ENCODE data around the gene TFB1M.
"Not testable (repeated sequence)": the region's sequence is repeated elsewhere in the genome, so short reads cannot be mapped to it uniquely, and the experiment has no call there.

TFB1M gene

DNA sequence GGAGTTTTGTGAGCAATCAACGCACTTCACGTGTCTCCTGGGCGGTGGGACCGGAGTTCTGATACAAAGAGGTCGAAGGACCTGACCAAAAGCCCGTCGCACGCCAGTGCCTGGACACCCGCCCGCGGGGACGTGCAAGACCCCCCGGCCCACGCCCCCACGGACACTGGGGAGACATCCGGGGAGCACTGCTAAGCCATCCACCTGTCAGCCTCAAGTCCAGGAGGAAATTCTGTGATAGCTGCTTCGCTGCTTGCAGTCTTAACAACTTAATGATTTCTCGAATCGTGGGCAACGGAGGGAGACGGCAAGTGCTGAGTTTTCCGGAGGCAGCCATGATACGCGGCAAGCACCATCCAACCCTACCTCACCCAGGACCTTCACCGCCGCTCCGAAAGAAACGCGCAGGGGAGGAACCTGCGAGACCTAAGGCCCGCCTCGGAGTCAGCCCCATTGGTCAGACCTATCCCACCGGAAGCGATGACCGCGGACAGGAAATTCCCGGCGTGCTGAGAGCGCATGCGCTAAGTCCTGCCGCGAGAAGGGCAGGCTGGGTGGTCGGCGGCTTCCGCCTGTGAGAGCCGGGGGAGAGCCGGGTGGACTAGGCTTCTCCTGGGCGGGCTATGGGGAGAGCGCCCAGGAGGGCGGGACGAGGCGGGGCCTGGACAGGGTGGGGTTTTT lies at the start of gene TFB1M:
TSS of gene TFB1M (minus strand) at position 393 of the 681 bp plus-strand sequence. CDS start at position 337, 56 bp downstream.
- in situ Hi-C loops (cut with MboI; ENCODE audit: low sequenced_read_pairs) = no loop called here

DNA sequence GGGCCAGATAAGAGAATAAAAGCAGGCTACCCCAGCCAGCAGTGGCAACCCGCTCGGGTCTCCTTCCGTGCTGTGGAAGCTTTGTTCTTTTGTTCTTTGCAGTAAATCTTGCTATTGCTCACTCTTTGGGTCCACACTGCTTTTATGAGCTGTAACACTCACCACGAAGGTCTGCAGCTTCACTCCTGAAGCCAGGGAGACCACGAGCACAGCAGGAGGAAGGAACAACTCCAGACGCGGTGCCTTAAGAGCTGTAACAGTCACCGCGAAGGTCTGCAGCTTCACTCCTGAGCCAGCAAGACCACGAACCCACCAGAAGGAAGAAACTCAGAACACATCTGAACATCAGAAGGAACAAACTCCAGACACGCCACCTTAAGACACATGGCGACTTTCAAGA lies 49.7 kb upstream of the TFB1M start:
- in situ Hi-C loops (cut with MboI; ENCODE audit: low sequenced_read_pairs) = not testable (repeated sequence)

DNA sequence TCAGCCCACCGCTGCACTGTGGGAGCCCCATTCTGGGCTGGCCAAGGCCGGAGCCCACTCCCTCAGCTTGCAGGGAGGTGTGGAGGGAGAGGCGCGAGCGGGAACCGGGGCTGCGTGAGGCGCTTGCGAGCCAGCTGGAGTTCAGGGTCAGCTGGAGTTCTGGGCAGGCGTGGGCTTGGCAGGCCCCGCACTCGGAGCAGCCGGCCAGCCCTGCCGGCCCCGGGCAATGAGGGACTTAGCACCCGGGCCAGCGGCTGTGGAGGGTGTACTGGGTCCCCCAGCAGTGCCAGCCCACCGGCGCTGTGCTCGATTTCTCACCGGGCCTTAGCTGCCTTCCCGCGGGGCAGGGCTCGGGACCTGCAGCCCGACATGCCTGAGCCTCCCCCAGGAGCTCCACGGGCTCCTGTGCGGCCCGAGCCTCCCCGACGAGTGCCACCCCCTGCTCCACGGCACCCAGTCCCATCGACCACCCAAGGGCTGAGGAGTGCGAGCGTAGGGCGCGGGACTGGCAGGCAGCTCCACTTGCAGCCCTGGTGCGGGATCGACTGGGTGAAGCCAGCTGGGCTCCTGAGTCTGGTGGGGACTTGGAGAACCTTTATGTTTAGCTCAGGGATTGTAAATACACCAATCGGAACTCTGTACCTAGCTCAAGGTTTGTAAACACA lies 48.8 kb upstream of the TFB1M start:
- in situ Hi-C loops (cut with MboI; ENCODE audit: low sequenced_read_pairs) = not testable (repeated sequence)

DNA sequence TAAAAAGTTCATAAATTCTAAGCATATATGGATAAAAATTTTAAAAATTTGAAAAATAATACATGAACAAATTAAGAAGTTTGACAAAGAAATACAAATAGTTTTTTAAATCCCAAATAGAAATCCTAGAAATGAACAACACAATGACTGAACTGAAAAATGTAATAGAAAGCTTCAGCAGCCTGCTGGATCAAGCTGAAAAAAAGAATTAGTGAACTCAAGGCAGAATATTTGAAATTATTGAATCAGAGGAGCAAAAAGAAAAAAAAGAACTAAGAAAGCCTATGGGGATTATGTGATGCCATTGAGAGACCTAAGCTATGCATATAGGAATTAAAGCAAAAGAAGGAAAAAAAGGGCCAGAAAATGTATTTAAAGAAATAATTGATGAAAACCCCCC lies 39.9 kb upstream of the TFB1M start:
- in situ Hi-C loops (cut with MboI; ENCODE audit: low sequenced_read_pairs) = no loop called here

DNA sequence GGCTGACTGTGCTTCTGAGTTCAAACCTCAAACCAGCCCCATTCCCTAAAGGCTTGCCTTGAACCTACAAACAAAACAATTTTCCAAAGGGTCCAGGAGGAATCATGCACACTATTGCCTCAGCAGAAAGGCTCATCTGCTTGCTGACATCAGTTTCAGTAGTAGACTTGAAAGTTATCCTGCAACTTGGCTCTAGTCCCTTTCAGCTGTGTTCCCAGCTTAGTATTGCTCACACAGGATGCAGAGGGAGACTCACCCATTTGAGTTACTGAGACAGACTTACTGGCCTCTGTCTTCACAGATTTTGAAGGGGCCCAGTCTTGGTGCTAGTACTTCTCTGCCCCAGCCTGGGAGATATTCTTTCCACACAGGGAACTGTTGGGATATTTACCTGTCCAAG lies 38.5 kb upstream of the TFB1M start:
- in situ Hi-C loops (cut with MboI; ENCODE audit: low sequenced_read_pairs) = no loop called here

DNA sequence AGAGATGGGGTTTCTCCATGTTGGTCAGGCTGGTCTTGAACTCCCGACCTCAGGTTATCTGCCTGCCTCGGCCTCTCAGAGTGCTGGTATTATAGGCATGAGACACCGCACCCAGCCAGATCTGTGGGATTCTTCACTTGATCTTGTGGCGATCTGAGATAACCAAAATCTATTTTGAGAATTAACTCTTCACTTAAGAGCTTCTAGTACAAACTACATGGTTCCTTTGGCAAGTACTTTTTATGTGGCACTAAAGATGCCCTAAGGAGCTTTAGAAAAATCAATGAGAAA lies 37.8 kb upstream of the TFB1M start:
- in situ Hi-C loops (cut with MboI; ENCODE audit: low sequenced_read_pairs) = no loop called here

DNA sequence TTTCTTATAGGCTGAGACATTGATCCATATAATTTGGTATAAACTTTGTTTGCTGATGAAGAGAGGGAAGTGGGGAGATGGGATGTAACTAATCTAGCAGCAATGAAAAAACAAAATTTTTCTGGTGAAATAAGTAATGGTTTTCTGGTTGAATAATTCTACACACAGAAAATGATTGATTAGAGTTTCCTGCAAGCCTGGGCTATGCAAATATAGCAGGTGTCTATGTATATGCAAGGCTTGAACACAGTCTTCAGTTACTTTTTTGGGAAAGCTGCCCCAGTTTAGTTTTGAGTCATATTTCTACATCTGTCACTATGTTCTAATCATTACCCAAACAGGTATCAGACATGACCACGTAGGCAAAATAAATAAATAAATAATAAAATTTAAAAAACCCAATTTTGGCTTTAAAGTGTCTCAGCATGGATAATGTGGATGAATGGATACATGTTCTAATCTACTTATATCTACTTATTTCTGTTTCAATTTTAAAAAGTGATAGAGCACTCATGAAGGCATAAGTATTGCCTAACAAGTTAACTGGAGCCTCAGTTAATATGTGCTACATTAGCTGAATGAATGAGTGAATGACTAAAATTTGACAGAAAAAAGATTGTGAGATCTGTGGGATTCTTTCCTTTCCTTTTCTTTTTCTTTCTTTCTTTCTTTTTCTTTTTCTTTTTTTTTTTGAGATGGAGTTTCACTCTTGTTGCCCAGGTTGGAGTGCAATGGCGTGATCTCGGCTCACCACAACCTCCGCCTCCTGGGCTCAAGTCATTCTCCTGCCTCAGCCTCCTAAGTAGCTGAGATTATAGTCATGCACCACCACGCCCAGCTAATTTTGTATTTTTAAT lies 37.2 kb upstream of the TFB1M start:
- in situ Hi-C loops (cut with MboI; ENCODE audit: low sequenced_read_pairs) = no loop called here

DNA sequence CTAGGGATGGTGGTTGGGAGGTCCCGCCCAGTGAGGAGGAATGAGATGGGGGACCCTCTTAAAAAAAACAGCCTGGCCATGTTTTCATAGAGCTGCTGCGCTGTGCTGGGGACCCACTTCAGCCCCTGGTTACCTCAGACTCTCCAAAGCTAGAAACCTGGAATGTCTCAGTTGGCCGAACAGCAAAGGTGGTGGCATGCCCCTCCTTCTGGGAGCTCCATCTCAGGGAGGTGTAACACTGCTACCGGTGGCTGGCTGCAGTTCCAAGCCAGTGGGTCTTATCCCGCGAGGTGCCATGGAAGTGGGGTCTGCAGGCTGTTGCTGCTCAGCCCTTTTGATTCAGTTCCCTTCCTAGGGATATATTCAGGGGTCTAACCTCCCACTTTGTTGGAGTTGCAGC lies 35.7 kb upstream of the TFB1M start:
- in situ Hi-C loops (cut with MboI; ENCODE audit: low sequenced_read_pairs) = no loop called here

DNA sequence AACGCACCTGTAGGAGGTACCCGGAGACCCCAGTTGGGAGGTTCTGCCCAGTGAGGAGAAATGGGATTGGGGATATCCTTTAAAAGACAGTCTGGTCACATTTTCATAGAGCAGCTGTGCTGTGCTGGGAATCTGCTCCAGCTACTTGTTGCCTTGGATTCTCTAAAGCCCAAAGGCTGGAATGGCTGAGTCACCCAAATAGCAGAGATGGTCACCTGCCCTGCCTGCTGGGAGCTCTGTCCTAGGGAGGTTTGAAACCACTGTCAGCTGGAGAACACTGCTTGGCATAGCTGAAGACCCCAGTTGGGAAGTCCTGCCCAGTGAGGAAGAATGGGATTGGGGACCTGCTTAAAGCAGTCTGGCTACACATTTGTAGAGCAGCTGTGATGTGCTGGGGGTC lies 34.8 kb upstream of the TFB1M start:
- in situ Hi-C loops (cut with MboI; ENCODE audit: low sequenced_read_pairs) = no loop called here

DNA sequence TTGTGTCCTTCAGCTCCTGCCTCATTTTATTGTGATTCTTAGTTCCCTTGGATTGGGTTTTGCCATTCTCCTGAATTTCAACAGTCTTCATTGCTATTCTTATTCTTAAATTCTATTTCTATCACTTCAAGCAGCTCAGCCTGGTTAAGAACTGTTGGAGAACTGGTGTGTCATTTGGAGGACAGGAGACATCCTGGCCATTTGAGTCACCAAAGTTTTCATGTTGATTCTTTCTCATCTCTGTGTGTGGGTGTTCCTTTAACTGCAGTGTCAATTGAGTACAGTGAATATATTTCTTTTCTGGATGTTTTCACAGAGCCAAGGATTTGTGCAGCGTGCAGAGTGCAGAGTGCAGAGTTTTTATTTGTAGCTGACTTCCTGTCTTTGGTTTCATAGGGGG lies 33.5 kb upstream of the TFB1M start:
- in situ Hi-C loops (cut with MboI; ENCODE audit: low sequenced_read_pairs) = no loop called here

DNA sequence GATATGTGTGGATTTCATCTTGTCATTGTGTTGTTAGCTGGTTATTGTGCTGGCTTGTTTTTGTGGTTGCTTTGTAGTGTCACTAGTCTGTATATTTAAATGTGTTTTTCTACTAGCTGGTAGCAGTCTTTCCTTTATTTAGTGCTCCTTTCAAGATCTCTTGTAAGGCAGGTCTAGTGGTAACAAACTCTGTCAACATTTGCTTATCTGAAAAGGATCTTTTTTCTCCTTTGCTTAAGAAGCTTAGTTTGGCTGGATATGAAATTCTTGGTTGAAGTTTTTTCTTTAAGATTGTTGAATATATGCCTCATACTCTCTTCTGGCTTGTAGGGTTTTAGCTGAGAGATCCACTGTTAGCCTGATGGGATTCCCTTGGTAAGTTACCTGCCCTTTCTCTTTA lies 32.7 kb upstream of the TFB1M start:
- in situ Hi-C loops (cut with MboI; ENCODE audit: low sequenced_read_pairs) = no loop called here

DNA sequence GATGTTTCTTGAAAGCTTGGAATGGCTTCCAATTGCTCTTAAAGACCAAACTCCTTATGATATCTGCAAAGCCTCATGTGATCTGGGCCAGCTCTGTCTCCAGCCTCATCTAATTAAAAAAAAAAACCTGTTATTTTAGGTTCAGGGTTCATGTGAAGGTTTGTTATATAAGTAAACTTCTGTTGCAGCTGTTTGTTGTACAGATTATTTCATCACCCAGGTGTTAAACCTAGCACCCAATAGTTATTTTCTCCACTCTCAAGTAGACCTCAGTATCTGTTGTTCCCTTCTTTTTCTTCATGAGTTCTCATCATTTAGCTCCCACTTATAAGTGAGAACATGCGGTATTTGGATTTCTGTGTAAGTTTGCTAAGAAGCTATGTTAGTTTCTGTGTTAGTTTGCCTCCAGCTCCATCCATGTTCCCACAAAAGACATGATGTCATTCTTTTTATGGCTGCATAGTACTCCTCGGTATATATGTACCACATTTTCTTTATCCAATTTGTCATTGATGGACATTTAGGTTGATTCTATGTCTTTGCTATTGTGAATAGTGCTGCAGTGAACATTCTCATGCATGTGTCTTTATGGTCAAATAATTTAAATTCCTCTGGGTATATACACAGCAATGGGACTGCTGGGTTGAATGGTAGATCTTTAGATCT lies 30.2 kb upstream of the TFB1M start:
- in situ Hi-C loops (cut with MboI; ENCODE audit: low sequenced_read_pairs) = no loop called here

DNA sequence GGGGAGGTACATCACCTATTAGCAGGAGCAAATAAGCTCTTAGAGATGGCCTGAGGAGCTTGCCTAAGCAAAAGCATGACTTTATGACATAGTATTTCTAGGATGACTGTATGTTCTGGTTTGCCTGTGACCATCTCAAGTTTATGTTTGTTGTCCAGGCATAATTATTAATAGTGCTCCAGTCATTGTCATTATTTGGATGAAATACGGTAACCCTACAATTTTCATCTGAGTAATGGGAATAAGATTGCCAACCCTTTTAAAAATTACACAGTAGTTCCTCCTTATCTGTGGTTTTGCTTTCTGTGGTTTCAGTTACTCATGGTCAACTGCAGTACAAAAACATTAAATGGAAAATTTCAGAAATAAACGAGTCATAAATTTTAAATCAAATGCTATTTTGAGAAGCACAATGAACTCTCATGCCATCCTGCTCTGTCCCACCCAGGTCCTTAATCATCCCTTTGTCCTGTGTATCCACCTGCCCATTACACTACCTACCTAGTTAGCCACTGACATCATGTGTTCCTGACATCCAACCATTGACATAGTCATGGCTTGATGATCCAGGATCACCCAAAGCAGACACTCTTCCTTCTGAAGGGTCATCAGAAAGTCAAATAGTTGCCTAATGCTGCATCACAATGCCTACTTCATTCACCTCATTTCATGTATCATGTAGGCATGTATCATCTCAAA lies 27.0 kb upstream of the TFB1M start:
- in situ Hi-C loops (cut with MboI; ENCODE audit: low sequenced_read_pairs) = no loop called here

DNA sequence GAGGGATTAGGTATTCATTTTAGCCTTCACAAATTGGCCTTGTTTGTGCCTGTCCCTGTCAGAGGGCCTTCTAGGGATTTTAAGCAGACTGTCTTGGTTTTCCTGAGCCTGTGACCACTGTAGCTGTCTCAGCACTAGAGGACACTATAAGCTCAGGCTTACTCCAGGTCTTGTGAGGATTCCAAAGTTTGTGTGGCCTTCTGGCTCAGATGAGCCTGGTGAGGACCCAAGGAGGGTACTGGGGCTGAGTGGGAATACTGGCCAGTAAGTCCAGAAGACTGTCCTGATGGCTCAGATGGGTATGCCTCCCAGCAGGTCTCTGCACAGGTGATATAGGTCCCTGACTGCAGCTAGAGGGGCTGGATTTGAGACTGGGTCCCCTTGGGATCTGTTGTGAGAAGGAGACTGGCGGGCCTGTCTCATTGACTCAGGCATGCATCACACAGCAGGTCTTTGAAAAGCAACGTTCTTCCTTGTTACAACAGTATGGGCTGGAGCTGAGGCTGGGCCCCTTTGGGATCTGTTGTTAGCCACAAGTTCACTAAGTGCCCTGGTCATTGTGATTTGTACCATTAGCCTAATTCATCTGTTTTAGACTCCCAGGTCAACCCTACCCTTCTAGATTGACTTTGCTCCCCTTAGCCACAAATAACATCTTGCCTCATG lies 26.3 kb upstream of the TFB1M start:
- in situ Hi-C loops (cut with MboI; ENCODE audit: low sequenced_read_pairs) = no loop called here

DNA sequence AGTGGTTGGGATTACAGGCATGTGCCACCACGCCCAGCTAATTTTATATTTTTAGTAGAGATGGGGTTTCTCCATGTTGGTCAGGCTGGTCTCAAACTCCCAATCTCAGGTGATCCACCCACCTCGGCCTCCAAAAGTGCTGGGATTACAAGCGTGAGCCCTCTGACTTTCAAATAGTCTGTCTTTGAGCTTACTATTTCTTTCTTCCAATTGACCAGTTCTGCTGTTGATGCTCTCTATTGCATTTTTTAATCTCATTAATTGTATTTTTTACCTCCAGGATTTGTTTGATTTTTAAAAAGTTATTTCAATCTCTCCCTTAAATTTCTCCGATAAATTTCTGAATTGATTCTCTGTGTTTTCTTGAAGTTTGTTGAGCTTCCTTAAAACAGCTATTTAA lies 25.6 kb upstream of the TFB1M start:
- in situ Hi-C loops (cut with MboI; ENCODE audit: low sequenced_read_pairs) = not testable (repeated sequence)

DNA sequence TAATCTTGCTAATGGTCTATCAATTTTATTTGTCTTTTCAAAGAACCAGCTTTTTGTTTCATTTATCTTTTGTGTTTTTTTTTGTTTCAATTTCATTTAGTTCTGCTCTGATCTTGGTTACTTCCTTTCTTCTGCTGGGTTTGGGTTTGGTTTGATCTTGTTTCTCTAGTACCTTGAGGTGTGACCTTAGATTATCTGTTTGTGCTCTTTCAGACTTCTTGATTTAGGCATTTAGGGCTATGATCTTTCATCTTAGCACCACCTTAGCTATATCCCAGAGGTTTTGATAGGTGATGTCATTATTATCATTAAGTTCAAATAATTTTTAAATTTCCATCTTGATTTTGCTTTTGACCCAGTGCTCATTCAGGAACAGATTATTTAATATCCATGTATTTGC lies 24.0 kb upstream of the TFB1M start:
- in situ Hi-C loops (cut with MboI; ENCODE audit: low sequenced_read_pairs) = not testable (repeated sequence)

DNA sequence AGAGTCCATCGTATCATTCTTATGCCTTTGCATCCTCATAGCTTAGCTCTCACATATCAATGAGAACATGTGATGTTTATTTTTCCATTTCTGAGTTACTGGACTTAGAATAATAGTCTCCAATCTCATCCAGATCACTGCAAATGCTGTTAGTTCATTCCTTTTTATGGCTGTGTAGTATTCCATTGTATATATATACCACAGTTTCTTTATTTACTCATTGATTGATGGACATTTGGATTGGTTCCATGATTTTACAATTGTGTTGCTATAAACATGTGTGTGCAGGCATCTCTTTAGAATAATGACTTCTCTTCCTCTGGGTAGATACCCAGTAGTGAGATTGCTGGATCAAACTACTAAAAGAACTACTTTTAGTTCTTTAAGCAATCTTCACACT lies 21.0 kb upstream of the TFB1M start:
- in situ Hi-C loops (cut with MboI; ENCODE audit: low sequenced_read_pairs) = no loop called here

DNA sequence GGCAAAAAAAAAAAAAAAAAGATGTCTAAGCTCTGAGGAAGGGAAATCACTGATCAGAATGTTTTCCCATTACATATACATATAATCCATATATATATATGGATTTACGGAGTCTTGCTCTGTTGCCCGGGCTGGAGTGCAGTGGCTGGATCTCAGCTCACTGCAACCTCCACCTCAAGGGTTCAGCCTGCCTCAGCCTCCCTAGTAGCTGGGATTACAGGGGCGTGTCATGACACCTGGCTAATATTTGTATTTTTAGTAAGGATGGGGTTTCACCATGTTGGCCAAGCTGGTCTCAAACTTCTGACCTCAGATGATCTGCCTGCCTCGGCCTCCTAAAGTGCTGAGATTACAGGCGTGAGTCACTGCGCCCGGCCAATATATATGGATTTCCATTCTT lies 19.8 kb upstream of the TFB1M start:
- in situ Hi-C loops (cut with MboI; ENCODE audit: low sequenced_read_pairs) = not testable (repeated sequence)

DNA sequence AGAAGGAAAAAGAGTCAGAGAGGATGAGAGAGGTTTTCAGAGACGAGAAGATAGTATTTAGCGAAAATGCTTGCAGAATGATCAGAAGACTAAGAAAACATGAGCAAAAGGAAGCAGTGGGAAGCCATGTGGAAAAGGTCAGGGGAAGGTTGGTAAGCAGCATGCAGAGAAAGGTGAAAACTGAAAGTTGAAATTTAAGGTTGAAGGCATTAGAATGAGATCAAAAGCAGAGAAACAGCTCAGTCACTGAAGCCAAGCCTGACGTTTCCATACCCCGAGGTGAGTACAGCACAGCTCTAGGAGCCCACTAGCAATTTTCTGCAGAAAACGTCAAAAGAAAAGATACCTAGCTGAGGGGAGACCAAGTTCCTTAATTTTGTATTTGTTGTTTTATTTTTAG lies 19.1 kb upstream of the TFB1M start:
- in situ Hi-C loops (cut with MboI; ENCODE audit: low sequenced_read_pairs) = no loop called here

DNA sequence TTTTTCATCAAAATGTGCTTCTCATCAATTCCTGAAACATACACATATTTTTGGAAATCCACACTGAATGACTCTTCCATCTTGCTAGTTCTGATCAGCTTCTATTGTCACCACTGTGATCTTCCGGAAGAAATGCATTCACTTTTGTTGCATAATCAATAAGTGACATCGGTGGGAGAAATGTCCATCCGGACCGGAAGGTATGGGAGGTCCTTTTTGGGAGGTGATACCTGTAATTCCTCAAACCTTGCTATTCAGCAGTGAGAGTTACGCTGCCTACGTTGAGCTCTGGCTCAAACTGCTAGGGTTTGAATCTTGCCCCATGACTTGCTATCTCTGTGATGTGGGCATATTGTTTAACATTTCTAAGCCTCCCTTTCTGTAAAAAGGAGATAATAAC lies 16.6 kb upstream of the TFB1M start:
- in situ Hi-C loops (cut with MboI; ENCODE audit: low sequenced_read_pairs) = no loop called here

Data from HL-60/S4 treated with retinoic acid at 250 ng/mL for 4 days and 3 days (cell line).